RWPE1 (cell line): Measurements from ENCODE around the gene HLA-A.
"Not testable (repeated sequence)": the region's sequence is repeated elsewhere in the genome, so short reads cannot be mapped to it uniquely, and the experiment has no call there.

Experiments used
- CTCF ChIA-PET: fragments of 350-600 bp; sonication (Branson Sonifier 250); formaldehyde crosslinking; extraction: SDS; loops from one replicate; lab custom pipeline; 2021; lab: Yijun Ruan, JAX
- POLR2A ChIA-PET: fragments of 400-600 bp; formaldehyde crosslinking; extraction: SDS; loops from one replicate; lab custom pipeline; 2020; ENCODE audit warnings: antibody characterized with exemption; ENCODE audit not compliant: low non-redundant PET; lab: Yijun Ruan, JAX
- DNase-seq: peaks from one replicate; pipeline ENCODE4 v3.0.0; 2012; ENCODE audit warnings: low spot score
- H3K27ac ChIP-seq: fragments of 450-650 bp; 2 replicates; pipeline ENCODE4 v1.5.1; 2017
- CTCF ChIP-seq: fragments of 450-650 bp; conservative IDR thresholded peaks from 2 replicates; pipeline ENCODE4 v1.5.1; 2017; ENCODE audit warnings: low read depth, mild to moderate bottlenecking

The HLA-A gene

GRCh38 chr6:29977425-29977727, 35.0 kb downstream of the HLA-A start:
- TF ChIP-seq CTCF = no peak
- ChIA-PET CTCF (interaction anchor here (0.6 kb wide), 2 partner anchors 25 to 153 kb away, joined by 3 to 4 read pairs; no protein-coding TSS in a partner anchor), POLR2A (no interaction called here)
- H3K27ac ChIP-seq = peak overlapping the region; percentile 73
- no peak for DNase-seq

- CTCF ChIA-PET, H3K27ac ChIP-seq, DNase-seq: not testable (repeated sequence)
- POLR2A ChIA-PET = interaction anchor here (0.6 kb wide), 1 partner anchor 13 kb away, joined by 3 read pairs; no protein-coding TSS in a partner anchor
Measured at GRCh38 chr6:29980013-29980412, 37.7 kb downstream of the HLA-A start.

GRCh38 chr6:29980511-29980910, 38.2 kb downstream of the HLA-A start:
- TF ChIP-seq CTCF = no peak
- POLR2A ChIA-PET = interaction anchor here (0.6 kb wide), 1 partner anchor 12 kb away, joined by 3 read pairs; no protein-coding TSS in a partner anchor
- no peak overlapping the region for H3K27ac ChIP-seq
- CTCF ChIA-PET = no interaction called here
- no peak for DNase-seq

GRCh38 chr6:29981211-29981812, 39.0 kb downstream of the HLA-A start:
- ChIA-PET CTCF (no interaction called here), POLR2A (no interaction called here)
- TF ChIP-seq CTCF = no peak
- DNase-seq = no peak
- no peak overlapping the region for H3K27ac ChIP-seq

GRCh38 chr6:29982097-29982496, 39.8 kb downstream of the HLA-A start:
- POLR2A ChIA-PET = no interaction called here
- DNase-seq = no peak
- no peak overlapping the region for H3K27ac ChIP-seq
- CTCF ChIA-PET = no interaction called here
- no peak for TF ChIP-seq CTCF

GRCh38 chr6:29984232-29984631, 41.9 kb downstream of the HLA-A start:
- CTCF ChIA-PET = no interaction called here
- TF ChIP-seq CTCF = no peak
- DNase-seq = no peak
- no peak overlapping the region for H3K27ac ChIP-seq
- POLR2A ChIA-PET = no interaction called here

GRCh38 chr6:29984992-29985391, 42.7 kb downstream of the HLA-A start:
- ChIA-PET CTCF (no interaction called here), POLR2A (no interaction called here)
- H3K27ac ChIP-seq = no peak overlapping the region
- no peak for DNase-seq
- TF ChIP-seq CTCF = no peak
